ENCODE data around the gene PDE6H.

DNA sequence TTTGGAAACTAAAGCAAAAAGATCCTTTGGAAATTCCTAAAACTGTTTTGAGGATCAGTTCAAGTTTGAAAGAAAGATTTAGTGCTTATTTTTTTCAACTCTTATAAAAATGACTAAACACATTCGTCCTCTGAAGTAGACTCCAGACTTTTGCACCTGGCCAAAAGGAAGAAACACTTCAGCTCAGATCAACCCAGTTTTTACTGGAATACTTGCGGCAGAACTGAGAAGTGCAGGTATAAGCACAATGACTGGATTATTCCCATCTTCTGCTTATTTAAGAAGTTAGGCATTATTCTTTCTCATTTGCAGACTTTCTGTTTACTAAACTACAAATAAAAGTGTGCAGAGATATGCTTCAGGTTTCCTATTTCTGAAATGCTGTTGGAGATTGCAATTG is 41.9 kb downstream of the PDE6H start:
- TF ChIP-seq NBN (IDR thresholded peaks at IDR 0.05) (no peak), GABPA (IDR thresholded peaks at IDR 0.05; ENCODE audit: low read depth) (no peak), YY1 (IDR thresholded peaks at IDR 0.05; ENCODE audit: low read depth, low read length) (no peak), CTCF (IDR thresholded peaks at IDR 0.05 in 2 of 3, conservative IDR thresholded peaks at IDR 0.05 in 1 of 3; ENCODE audit: control insufficient read depth in 2 of 3, extremely low read depth in 1 of 3, insufficient read depth in 1 of 3, low read depth in 3 of 3, low read length in 3 of 3) (no peak), POLR2A (IDR thresholded peaks at IDR 0.05; ENCODE audit: low read depth, low read length) (no peak), ETV6 (conservative IDR thresholded peaks at IDR 0.05 in 1 of 2, IDR thresholded peaks at IDR 0.05 in 1 of 2; ENCODE audit: borderline replicate concordance in 1 of 2, low read depth in 1 of 2) (no peak), EZH2 (IDR thresholded peaks at IDR 0.05; ENCODE audit: borderline replicate concordance, control insufficient read depth, low read depth, low read length) (no peak), NRF1 (conservative IDR thresholded peaks at IDR 0.05; ENCODE audit: low read depth, low read length) (no peak), EGR1 (IDR thresholded peaks at IDR 0.05; ENCODE audit: borderline replicate concordance in 1 of 2, low read depth in 2 of 2, low read length in 2 of 2) (no peak), RAD21 (IDR thresholded peaks at IDR 0.05; ENCODE audit: insufficient read depth, low read depth, low read length) (no peak), MAX (IDR thresholded peaks at IDR 0.05; ENCODE audit: low read depth, low read length) (no peak), NR2C1 (IDR thresholded peaks at IDR 0.05) (no peak)
